GM18526 (cell line): ENCODE results near the gene DIPK2B.

ENCODE experiments used
- POLR2A ChIP-seq: IDR thresholded peaks from 3 replicates; pipeline ENCODE4 v1.6.1; 2011; ENCODE audit not compliant: insufficient read length; ENCODE audit errors: extremely low read depth

DIPK2B gene, protein sequence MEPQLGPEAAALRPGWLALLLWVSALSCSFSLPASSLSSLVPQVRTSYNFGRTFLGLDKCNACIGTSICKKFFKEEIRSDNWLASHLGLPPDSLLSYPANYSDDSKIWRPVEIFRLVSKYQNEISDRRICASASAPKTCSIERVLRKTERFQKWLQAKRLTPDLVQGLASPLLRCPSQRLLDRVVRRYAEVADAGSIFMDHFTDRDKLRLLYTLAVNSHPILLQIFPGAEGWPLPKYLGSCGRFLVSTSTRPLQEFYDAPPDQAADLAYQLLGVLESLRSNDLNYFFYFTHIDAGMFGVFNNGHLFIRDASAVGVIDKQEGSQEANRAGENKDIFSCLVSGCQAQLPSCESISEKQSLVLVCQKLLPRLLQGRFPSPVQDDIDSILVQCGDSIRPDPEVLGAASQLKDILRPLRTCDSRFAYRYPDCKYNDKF

DNA sequence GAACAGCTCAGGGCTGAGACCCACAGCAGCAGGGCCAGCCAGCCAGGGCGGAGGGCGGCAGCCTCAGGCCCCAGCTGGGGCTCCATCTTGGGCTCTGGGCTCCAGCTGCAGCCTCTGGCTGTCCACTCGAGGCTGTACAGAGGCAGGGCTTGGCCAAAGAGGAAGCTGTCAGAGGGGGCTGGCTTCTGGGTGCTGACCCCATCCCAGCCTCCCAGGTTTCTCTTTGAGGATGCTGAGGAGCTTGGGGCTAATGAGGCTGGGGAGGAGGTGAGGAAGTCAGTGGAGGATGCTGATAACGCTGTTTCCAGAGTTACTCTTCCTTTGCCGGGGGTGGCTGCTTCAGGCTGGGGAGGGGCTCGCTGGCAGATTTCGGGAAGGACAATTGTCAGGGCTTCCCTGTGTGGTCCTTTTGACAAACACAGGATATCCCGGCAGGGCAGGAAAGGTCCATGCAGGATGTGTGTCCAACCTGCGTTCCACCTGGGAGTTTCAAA is at the start of gene DIPK2B:
Gene DIPK2B, minus strand, starts transcription at position 136 of the 494 bp plus-strand sequence. Its CDS starts 50 bp downstream, at position 86.
- no peak for TF ChIP-seq POLR2A

DNA sequence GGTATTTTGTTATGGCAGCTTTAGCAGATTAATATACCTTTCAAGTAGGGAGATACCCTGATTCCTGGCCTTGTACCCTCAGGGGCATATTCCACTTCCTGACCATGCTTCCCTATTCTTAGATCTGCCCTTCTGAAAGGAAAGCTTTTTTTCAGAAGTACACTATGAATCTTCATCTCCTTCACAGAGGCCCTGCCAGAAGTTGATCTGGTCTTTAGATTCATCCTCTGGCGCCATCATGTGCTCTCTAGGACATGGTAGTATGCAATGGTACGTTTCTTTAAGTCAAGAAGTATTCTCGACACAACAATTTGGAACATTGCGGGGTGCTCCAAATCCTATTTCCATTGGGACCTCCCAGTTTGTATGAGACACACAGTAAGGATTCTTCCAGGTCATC is 39.6 kb upstream of the DIPK2B start:
- no peak for TF ChIP-seq POLR2A

DNA sequence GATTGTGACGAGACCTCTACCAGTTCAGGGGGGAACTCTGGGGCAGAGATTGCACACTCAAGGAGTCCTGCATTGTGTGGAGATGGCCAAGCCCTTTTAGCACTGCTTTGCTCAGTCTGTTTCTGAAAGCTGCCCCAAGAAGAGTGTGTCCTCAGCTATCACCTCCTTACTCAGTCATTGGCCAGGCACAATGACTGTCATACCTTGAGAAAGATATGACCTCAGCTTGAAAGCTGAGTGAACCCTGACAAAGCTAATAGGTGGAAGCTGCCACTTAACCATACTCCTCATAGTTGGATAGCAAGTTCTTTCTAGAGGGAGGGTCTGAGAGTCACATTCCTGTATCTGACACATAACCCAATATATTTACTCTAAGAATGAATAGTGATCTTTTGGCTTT is 37.8 kb upstream of the DIPK2B start:
- TF ChIP-seq POLR2A: no peak

DNA sequence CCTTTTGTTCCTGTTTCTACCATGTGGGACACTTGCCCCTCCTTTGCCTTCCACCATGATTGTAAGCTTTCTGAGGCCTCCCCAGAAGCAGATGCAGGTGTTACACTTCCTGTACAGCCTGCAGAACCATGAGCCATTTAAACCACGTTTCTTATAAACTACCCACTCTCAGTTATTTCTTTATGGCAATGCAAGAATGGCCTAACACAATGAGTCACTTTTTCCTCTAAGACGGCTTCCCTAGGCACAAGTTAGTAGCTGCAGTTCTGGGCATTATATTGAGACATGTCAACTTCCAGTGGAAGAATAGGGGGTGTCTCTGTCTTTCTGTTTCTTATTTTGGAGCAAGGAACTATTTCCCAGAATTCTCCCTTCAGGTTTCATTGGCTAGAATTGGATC is 32.9 kb upstream of the DIPK2B start:
- TF ChIP-seq POLR2A: no peak

DNA sequence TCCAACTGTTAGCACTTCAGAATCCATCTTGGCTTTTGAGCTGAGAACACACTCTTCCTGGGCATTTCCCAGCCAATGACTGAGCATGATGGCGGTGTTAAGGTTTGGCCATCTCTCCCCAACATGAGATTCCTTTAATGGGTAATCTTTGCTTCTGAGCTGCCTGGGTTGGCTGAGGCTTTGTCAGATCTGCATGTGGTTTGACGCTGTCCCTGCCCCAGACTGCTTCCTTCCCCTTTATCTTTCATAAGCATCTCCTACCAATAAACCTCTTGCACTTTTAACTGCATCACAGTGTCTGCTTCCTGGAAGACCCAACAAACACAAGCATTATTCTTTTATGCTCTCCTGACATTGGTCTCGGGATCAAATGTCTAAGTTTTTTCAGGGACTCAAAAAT is 31.5 kb upstream of the DIPK2B start:
- no peak for TF ChIP-seq POLR2A

DNA sequence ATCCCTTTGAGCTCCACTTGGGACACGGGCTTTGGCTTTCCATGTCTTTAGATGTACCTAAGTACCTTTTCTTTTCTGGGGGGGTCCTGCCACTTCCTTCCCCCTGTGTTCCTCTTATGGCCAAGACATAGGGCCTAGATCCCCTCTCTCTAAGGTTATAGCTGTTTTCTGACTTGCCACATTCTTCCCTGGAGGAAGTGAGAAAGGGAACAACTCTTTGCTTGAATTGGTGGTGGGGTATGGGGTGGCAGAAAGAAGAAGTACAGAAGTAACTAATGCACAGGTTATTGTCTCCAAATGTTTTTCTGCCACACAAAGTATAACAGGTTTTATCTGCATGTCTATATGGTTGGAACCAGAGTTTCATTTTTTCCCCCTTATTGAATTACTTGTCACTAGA is 29.7 kb upstream of the DIPK2B start:
- no peak for TF ChIP-seq POLR2A

DNA sequence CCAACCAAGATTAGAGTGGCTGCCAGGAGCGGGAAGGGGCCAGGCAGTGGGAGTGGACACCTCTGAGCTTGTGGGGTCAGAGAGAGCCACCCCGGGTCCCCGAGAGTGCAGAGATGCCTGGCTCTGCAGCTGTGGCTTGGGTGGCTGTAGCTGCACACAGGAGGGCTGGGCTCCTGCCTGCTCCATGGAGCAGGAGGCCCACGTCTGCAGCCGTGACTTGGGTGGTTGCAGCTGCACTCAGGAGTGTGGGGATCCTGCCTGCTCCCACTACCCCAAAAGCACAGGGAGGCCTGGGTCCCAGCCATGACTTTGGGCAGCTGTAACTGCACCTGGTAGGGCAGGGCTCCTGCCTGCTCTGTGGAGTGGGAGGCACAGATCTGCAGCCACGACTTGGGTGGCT is 28.7 kb upstream of the DIPK2B start:
- TF ChIP-seq POLR2A: no peak

DNA sequence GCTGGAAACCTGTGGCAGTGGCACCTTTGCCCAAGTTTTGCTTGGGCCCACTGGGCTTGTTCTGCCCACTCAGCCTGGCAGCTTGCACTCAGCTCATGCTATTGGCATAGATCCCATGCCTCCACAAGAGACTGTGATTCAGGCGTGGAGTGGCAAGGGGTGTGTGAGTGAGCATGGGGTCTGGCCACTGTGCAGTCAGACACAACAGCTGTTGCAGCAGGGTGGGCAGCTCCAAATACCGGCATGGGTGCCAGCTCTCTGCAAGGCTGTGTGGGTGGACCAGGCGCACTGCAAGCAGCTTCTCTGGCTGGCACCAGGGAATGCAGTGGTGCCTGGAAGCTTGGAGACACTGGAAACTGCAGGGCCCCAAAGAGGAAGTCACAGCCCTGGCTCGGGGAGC is 27.4 kb upstream of the DIPK2B start:
- TF ChIP-seq POLR2A: no peak

DNA sequence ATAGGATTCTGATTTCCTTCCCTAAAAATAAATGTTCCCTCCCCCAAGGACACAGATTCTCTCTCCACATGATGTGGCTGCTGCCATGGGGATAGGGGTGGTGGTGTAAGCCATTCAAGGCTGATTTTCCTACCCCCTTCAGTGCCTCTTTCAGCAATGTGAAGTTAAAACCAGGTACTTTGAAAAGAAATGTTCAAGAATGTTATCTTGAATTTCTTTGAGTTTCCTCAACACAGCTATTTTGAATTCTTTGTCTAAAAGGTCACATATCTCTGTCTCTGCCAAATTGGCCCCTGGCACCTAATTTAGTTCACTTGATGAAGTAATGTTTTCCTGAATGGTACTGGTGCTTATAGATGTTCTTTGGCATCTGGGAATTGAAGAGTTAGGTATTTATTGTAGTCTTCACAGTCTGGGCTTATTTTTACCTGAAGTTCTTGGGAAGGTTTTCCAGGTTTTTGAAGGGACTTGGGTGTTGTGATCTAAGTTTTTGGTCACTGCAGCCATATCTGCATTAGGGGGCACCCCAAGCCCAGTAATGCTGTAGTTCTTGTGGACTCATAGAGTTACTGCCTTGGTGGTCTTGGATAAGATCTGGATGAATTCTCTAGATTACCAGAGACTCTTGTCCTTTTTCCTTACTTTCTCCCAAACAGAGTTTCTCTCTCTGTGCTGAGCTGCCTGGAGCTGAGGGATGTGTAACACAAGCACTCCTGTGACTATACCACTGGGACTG is 7.6 kb upstream of the DIPK2B start:
- no peak for TF ChIP-seq POLR2A

DNA sequence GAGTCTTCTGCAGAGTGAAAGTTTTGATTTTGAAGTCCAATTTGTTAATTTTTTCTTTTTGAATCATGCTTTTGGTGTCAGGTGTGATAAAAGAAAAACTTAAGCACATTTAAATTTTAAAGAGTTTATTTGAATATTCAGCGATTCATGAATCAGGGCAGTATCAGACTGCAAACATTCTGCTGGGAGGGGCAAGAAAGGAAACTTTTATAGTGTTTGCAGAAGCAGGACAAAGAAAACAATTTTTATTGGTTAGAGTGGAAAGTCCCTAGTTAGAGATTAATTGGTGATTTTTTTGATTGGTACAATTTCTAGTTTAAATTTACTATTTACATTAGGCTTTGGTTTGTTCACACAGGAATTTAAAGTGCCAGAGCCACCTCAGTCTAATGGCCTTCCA is 1.5 kb upstream of the DIPK2B start:
- TF ChIP-seq POLR2A: no peak

DNA sequence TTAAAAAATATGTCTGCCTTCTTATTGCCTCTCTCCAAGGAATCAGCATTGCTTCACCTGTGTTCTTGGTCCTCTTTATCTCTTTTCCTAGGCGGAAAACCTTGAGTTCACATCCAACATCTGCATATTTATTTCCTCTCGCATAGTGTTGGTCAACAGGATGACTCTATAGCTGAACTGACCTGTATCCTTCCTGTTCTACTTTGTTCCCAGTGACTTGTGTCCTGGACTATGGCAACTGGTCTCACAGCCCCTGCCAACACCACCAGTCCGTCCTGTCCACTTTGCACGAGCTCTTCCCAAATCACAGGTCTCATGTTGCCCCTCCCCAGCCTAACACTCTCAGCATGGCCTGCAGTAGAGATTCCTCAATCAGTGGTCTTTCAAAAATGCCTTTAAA is 2.0 kb downstream of the DIPK2B start:
- no peak for TF ChIP-seq POLR2A

DNA sequence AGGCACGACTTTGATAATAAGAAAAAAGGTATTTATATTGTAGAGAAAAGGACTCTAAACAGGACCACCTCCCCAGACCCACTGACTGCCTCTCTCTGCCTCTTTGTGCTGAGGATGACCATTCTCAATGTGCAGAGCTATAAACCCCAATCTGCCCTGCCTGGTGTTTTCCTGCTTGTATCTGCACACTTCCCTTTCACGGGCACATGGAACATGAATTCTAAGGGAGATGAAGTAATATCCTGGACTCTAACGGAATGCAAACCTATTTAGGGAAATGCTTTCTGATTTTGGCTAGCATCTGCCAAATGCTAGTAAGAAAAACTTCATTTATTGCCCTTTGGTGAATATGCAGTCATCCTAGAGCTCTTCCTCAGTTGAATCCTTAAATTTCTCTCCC is 2.4 kb downstream of the DIPK2B start:
- TF ChIP-seq POLR2A: no peak

DNA sequence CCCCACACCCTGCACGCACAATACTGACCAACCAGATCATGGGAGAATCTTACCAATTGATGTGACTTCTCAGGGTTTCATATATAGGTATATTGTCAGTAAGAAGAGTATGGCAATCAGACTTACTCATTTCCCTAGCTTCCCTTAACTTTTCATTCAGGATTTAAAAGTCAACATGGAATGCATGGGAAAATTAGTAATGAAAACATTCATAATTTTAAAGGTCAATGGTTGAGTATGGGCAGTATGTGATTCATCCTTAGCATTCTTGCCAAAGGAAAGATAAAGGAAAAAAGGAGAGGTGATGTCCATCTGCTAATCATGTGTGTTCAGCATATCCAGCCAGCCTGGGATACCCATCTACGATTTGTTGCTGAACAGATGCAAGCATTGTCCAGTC is 4.0 kb downstream of the DIPK2B start:
- TF ChIP-seq POLR2A: no peak

DNA sequence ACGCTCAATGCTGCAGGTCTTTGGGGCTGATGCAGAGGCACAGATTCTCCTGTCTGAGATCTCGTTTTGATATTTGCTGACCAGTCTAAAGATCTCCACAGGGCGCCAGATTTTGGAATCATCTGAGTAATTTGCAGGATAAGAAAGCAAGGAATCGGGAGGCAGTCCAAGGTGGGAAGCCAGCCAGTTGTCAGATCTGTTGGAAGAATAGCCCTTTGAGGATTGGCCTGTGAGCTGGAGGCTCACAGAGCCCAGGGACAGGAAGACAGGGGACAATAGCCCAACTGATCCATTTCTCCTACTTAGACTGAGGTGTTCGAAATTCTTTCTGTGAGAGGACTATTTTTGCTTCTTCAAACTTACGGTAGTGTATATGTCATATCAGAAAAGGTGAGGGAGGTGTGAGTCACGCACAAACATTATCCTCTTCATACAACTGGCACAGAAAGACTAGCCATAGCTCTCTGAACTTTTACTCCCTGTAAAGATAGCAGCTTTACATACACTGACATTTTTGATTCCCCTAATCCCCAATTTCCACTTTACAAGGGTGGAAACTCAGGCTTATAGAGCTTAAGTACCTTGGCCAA is 8.8 kb downstream of the DIPK2B start:
- no peak for TF ChIP-seq POLR2A

DNA sequence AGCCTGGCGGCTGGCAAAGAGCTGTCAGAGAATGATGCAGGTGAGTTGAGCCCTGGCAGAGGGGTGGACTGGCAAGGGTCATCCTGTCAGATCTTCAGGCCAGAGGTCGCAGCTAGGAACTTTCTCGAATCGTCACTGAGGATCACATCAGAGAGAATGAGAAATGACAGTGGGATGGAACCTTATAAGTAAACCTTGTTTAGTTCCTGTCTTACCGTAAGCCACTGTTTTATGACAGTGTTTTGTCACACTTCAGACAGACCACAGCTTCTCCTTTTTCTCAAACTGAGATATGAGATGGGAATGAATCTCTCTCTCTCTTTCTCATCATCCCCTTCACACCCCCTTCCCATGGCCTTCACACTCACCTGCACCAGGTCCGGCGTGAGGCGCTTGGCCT is 9.3 kb downstream of the DIPK2B start:
- no peak for TF ChIP-seq POLR2A

DNA sequence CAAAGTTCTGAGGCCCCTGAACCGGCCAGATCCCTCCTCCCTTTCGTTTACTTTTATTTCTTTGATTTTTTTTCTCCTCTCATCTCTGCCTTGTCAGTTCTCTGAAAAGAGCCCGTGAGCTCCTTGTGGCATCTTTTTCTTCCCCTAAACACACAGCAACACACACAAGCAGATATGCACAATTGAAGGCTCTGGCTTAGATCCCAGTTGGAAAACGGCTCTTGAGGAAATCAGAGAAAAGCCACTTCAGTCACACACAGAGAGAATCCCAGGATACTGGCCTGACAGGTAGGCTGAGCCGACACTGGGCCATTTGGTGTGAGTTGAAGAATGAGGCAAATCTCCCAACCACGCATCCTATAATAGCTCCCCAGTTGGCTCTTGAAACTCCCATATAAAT is 12.9 kb downstream of the DIPK2B start:
- no peak for TF ChIP-seq POLR2A
